Retina (tissue), 1 donor: ENCODE data around the gene VPS13A.
A peak's percentile ranks its signal among the peaks of the same experiment; 100 is the strongest.
"Not testable (repeated sequence)": the region's sequence is repeated elsewhere in the genome, so short reads cannot be mapped to it uniquely, and the experiment has no call there.

Experiments
- DNase-seq: peaks from one replicate; pipeline ENCODE4 v3.0.0-alpha.2; 2016

Gene VPS13A

DNA sequence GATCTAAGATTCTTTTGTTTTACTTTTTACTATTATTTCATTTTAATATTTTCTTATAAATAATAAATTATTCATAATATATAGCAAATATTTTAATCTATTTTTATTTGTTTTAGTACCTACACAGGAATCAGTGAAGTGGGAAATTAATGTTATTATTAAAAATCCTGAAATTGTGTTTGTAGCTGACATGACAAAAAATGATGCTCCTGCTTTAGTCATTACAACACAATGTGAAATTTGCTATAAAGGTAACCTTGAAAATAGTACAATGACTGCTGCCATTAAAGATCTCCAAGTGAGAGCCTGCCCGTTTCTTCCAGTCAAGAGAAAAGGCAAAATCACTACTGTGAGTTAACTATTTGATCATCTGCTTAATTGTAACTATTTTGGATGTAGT lies 138.7 kb downstream of the VPS13A start:
- DNase-seq = no peak

DNA sequence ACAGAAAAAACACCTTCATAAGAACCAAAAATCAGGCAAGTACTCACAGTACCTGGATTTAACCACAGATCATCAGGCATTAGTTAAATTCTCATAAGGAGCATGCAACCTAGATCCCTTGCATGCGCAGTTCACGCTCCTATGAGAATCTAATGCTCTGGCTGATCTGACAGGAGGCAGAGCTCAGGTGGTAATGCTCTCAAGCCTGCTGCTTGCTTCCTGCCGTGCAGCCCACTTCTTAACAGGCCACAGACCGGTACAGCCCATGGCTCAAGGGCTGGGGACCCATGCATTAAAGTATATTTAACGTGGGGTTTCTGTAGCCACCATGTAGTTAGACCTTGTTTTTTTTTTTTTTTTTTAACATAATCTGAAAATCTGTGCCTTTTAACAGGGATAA lies 147.7 kb downstream of the VPS13A start:
- no peak for DNase-seq

DNA sequence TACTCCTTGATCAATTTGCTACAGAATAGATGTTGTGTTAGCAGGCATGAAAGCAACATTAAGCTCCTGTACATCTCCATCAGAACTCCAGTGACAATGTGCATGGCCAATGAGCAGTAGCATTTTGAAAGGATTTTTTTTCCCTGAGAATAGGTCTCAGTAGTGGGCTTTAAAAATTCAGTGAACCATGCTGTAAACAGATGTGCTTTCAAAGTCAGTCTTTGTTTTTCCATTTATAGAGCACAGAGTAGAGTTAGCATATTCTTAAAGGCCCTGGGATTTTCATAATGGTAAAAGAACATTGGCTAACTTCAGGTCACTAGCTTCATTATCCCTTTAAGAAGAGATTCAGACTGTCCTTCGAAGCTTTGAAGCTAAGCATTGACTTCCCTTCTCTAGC lies 150.8 kb downstream of the VPS13A start:
- no peak for DNase-seq

DNA sequence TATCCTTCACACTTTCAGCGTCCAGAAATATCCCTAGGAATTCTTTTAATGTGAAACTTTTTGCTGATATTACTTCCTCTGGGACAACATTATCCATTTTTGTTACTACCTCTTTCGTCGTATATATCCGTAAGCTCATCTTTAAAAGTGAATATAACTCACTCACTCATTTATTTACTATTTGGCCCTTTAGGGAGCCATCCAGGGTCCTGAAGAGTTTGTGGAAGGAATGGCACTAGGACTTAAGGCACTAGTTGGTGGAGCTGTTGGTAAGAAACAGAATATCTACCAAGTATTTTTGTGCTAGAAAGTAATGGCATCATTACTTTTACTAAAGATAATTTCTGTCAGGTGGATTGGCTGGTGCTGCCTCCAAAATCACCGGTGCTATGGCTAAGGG lies 192.7 kb downstream of the VPS13A start:
- no peak for DNase-seq

DNA sequence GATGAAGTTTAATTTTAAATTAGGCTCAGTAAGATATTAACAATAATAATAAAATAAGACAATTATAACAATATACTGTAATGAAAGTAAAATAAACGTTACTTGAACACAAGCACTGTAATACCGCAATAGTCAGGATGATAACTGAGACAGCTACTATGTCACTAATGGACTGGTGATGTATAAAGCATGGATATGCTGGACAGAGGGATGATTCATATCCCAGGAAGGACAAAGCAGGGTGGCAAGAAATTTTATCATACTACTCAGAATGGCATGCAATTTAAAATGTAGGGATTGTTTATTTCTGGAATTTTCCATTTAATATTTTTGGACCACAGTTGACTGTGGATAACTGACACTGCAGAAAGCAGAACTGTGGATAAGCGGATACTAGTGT lies 196.9 kb downstream of the VPS13A start:
- no peak for DNase-seq

DNA sequence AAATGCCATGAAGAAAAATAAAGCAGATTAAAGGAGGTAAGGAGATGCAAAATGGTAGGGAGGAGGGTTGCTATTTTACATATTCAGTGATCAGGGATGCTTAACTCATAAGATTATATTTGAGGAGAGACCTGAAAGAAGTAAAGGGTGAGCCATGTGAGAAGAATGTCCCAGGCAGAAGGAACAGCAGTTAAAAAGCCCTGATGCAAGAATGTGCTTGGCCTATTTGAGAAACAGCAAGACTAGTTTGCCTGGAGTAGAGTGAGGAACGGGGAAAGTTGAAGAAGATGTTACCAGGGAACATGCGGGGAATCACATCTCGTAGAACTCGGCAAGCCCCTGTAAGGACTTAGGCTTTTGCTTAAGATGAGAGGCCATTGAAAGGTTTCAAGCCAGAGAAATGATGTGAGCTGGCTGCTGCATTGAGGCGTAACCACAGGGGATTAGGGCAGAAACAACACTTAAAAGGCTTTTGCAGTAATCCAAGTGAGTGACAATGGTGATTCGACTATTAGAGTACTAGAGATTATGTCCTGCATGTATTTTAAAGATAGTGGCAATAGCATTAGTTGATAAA lies 198.7 kb downstream of the VPS13A start:
- DNase-seq = peak; percentile 35

DNA sequence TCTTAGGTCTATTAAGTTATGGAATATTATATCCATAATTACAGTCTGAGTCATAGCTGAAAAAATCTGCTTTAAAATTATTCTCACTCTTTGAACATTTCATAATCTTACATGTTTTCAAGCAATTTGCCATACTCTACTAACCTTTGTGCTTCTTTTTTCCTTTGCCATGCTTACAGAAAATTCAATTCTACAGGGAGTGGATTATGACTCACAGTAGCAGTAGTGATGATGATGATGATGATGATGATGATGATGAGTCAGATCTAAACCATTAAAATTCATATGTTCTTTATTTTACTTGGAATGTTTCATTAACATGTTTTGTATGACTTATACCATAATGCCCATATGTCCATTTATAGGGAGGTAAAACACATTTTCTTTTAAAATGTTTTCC lies 207.1 kb downstream of the VPS13A start:
- DNase-seq = no peak

DNA sequence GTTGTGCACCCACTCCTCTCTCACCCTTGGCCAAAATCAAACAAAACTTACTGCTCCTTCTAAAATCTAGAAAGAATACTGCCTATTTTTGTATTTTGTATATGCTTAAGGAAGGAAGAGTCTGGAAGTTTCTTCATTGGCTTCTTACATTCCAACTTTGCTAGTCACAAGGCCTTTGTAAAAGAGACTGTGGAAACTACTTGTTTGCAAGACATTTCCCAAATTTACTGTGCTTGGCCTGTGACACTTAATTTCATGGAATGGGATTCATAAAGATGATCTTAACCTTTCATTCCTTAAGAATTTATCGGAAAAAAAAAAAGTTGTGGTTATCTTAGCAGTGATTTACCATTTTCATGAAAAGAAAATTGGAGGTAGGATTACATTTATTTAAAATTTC lies 208.9 kb downstream of the VPS13A start:
- DNase-seq = no peak

DNA sequence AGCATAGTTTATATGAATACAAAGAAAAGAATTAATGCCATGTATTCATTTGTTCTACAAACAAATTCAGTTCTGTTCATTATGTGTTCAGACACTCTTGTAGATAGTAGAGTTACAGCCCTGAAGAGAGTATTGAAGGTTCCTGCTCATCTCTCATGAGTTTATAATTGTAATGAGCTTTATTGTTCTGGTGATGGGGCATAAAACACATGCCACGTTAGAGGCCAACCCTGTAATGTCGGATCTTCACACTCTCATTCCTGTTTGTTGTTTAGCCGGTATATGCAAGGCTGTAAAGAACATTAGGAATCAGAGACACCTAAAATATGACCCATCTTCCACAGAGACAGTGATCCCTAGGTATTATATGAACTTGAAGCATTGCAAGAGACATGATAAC lies 214.5 kb downstream of the VPS13A start:
- no peak for DNase-seq

DNA sequence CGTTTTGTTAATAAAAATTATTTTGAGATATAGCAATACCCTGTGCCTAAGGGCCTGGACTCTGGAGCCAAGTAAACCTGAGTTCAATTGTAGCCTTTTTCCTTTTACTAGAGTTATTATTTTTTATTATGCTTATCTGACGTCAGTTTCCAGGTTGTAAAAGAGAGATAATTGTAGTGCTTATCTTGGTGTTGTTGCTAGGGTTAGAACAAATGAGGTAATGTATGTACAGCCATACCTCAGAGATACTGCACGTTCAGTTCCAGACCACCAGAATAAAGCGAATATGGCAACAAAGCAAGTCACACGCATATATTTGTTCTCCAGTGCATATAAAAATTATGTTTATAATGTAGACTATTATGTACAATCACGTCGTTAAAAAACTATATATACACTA lies 215.0 kb downstream of the VPS13A start:
- no peak for DNase-seq

DNA sequence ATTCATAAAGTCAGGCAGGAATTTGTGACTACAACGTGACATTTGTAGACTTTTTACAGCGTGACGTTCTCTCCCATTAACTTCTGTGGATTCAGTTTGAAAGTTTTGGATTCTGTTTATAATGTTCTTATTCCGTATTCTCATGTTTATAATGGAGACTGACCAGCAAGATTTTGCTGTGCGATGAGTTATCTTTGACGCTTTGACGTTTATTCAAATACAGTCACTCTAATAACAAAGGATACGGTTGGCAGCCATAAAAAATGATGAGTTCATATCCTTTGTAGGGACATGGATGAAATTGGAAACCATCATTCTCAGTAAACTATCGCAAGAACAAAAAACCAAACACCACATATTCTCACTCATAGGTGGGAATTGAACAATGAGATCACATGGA lies 221.2 kb downstream of the VPS13A start:
- DNase-seq = not testable (repeated sequence)

DNA sequence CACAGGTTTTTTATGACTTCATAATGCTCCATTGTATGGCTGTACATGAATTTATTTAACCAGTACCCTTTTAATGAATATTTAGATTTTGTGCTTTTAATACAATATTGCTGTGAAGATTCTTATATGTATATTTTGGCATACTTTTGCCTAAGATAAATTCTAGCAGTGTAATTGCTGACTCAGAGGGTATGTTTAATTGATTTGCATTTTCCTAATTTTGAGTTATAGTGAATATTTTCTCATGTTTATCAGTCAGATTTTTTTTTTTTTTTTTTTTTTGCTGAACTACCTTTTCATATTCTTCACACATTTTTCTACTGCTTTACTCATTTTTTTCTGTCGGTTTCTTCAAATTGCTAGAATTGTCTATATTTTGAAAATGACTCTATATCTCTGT lies 222.6 kb downstream of the VPS13A start:
- no peak for DNase-seq

DNA sequence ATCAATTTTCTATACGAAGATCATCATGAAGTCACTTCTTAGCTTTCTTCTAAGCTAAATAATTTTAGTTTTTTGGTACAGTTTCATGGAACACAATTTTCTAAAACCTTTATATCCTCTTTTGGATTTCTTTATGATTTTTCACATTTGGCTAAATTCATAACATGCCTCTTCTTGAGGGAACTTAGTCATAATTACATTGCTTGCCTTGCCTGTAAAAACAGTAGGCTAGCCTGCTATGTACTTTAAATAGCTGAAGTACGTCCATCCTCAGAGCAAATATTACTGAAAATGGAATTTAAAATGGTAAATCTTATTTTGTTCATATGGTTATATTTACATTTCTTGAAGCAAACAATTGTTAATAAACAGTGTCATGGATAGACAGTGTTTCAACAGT lies 225.0 kb downstream of the VPS13A start:
- no peak for DNase-seq

DNA sequence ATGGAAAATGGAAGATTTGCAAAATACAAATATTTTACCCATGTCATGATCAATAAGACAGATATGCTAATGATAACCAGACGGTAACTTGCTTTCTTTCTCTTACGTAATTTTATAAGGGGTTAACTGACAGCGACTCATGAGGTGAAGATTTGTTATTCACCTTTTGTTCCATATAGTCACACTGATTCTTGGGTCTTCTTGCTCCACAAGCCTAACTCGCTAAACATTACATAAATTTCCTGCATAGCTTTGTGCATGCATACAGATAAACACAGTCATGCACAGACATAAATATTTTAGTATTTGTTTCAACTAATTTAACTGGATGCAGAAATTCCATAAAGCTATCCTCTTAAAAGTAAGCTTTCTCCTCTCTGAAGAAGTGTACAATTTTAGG lies 225.9 kb downstream of the VPS13A start:
- DNase-seq = no peak

DNA sequence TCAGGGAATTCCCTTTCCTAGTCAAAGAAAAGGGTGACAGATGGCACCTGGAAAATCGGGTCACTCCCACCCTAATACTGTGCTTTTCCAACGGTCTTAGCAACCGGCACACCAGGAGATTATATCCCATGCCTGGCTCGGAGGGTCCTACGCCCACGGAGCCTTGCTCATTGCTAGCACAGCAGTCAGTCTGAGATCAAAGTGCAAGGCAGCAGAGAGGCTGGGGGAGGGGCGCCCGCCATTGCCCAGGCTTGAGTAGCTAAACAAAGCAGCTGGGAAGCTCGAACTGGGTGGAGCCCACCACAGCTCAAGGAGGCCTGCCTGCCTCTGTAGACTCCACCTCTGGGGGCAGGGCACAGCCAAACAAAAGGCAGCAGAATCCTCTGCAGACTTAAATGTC lies 231.2 kb downstream of the VPS13A start:
- DNase-seq = not testable (repeated sequence)

DNA sequence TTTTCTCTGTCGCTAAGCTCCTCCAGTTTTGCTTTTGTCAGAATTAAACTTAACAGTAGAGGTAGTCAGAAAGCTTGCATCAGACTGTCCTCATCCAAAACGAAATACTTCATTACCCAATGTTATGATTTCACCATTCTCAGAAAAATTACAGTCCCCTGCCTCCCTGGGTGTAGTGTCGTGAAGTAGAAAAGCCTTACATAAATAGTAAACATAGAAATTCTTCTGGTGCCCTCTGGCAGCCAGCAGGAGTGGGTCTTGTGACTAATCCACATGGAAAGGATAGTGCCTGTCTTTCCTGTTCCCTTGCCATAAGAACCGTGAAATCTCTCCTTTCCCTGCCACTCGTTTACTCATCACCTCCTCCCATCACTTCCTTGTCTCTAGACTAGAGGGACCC lies 240.2 kb downstream of the VPS13A start:
- no peak for DNase-seq

DNA sequence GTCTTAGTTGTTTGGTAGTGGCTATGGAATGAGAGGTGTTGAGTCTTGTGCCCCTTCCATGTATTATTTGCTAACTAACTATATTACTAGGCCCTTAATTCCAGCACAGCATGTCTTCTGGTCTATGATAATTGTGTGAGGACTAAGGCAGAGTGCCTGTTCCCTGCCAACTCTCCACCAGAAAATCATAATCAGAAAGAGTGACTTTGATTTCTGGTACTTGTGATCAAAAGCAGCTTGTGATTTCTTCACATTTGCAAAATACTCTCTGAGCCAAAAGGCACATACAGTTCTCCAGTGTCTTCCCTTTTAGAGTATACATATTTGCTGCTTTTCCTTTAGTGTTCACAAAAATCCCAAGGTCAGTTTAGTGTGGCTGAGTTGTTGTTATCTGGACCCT lies 240.9 kb downstream of the VPS13A start:
- no peak for DNase-seq

DNA sequence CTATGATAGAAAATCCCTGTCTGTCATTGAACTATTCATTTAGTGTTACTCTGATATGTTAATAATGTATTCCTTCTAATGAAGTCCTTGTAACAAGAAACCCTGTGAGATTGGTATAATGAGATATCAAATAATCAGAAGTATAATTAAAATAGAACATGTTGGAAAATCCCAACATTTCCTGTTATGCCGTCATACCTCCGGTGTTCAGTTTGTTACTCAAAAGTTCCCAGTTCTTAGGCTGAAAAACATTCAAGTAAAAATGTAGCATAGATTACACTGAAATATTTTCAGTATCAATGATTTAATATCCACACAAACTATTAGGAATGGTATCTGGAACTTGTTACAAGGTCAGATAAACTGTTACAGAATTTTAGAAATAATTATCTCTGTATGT lies 243.3 kb downstream of the VPS13A start:
- no peak for DNase-seq

DNA sequence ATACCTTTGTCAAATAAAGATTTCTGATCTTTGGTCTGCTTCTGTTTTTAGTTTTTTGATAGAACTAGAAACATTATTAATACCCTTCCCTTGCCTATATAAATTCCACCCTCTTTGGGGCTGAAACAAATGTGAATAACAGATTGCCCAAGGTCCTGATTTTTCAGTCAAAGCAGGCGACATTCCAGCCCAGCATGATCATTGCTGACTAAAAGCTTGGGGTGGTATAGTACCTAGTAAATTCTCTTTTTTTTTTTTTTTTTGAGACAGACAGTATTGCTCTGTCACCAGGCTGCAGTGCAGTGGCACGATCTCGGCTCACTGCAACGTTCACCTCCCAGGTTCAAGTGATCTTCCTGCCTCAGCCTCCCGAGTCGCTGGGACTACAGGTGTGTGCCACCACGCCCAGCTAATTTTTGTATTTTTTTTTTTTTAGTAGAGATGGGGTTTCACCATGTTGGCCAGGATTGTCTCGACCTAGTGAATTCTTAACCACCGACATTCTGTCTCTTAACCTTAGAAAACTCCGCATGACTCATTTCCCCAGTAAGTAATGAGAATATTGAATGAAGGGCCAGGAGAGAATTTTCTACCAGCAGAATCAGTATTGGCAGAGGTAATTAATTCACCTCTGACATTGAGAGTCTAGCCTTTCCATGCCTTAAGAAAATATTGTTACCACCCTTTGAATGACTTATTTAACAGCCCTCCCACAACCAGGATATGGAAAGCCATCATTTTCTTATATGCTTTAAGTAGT lies 244.4 kb downstream of the VPS13A start:
- no peak for DNase-seq

DNA sequence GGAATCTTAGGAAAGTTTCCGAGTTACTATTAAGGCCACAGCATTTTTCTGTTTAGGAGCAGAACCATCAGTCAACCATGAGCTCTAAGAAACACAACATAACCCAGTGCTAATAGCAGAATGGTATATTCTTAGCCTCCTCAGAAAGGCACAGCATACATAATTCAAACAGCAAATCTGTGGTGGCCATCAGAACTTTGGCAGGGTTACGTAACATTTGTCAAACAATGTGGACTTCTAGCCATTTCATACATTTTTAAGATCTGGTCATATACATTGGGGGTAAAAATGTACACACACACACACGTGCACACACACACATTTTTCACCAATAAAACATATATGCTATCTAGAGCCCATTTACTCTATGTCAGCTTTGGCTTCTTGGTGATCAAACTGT lies 245.6 kb downstream of the VPS13A start:
- no peak for DNase-seq

DNA sequence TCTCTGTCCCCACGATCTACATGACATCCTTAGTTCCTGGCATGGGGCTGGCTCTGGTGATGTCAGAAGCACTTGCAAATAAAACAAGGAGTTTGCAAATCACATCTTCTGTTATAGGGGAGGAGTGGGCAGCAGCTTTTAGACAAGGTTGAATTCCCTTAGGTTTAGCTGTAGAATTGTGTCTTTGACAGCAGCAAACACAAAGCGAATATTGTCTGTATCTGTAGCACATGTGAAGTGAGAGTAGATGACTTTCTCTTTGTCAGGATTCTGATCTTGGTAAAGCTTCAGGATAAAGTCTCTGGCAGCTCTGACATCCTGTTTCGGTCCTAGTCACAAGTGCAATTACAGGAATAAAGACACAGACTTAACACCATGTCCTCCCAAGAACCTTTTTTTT lies 246.5 kb downstream of the VPS13A start:
- DNase-seq = no peak

DNA sequence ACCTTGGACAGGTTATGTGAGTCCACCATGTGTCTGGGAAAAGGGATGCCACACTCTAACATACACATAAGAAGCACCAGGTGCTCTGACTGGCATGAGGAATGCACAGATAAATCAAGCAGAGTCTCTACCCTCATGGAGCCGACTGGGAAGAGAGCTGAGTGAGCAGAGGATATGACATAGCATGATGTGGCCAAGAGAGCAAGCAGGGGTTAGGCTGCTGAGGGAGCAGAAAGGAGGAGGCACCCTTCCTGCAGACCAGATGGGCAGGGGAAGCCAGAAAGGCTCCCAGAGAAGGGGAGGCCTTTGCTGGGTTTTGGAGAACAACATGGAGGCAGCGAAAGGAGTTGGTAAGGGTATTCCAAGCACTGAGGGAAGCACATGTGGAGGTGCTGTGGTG lies 247.7 kb downstream of the VPS13A start:
- DNase-seq = no peak

DNA sequence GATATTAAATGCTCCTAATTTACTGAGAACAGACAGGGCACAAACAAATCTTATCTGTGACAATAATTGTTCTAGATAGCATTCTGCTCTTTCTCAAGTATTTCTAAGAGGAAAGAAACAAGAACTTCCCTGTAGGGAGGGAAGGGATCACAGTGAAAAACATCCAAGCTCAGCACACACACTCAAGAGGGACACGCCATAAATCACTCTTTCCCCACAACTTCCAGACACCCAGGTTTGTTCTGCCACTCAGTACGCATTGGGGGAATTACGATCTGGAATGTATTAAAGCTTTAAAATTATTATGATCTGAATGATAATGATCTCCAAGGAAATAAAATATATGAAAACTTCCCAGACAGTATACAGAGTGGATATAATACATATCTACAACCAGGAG lies 249.4 kb downstream of the VPS13A start:
- no peak for DNase-seq

DNA sequence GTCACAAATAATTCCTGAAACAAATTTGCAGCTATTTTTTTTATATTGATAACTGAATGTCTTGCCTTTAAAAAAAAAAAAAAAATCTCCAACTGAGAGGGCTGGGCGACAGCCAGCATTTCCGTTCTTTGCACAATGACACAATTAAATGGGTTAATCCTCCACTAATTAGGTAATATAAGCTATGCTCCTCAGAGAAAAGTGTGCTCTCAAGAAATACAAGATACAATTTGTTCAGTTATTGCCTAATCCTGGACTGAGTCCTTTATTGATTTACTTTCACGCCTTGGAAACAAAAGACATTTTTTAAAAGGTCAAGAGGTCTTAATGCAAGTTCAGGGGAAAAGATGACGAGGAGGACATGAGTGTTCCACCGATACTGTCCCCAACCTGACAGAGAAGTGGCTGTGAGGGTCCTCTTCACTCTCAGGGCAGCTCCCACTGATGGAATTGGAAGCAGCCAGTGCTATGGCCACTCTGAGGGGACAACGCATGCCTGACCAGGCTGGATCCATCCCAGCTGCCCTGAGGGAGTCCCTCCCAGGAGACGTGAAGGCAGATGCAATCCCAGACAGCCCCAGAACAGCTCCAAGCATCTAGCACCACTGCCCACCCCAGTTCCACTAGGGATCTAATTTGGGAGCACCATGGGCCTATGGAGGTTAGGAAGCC lies 250.1 kb downstream of the VPS13A start:
- DNase-seq = no peak

DNA sequence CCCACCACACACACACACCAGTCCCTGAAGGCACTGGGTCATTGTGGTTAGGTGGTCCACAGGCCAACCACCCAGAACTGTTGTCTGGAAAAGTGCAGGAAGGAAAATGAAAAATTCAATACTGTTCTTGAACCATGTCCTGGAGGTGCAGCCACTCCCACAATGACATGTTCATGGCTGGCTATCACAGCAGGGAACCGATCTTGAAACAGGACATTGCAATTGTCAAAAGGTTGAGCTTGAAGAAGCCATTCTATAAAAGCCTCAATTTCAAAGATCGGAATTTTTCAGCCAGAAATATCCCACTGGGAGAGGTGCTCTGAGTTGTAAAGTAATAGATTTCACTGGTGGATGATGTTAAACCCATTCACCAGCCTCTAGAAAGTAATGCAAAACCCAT lies 252.6 kb downstream of the VPS13A start:
- no peak for DNase-seq
